ENCODE measurements around the gene SKAP1.

SKAP1 gene

DNA sequence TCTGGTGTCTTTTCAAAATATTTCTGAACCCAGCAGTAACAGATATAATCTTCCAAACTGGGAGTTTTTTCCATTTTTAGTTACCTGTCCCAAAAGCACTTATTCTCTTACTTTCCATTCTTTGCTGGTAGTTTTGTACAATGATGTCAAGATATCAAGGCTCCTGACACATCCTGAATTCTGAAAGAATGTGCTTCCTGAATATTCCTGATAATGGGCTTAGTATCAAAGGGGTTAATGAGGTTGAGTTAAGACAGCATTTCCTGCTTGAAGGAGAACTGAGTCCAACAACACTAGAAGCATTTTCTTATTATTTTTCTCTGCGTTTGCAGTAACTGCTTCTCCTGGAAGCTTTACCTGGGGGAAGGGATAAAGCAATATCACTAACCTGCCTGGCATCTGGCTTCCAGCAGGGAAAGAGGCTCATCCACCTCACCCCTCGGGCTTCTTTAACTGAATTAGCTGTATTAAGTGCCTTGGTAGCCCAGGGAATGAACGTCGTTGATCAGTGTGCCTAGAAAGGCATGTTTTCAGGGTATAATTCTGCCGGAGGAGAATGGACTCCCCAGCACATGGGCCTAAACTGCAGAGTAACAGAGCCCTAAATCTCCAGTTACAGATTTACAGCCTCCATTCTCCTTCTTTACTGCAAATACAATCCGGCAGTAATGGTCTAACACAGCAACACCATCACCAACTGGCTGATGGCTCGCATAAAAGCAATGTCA is 188.1 kb downstream of the SKAP1 start:
- no peak for DNase-seq (ENCODE audit: low read depth)

DNA sequence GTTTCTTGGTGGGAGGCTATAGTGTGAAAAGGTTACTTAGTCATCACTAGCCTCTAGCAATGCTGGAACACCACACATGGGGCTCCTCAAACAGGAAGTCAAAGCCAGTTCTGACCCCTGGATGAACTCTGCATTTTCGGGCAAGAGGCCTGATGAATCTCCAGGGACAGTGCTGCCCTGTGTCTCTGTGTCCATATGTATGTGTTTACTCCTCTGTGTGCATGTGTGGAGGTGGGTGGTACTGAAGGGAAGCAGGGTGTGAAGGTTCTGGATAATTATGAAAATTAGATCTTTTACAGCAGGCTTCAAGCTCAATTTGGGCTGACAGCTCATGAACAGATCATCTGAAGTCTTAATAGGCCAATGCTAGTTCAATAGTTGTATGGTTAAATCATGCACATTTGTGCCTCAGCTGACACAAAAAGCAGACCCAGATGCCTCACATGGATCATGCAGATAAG is 188.9 kb downstream of the SKAP1 start:
- DNase-seq (ENCODE audit: low read depth), result peak; percentile 41

DNA sequence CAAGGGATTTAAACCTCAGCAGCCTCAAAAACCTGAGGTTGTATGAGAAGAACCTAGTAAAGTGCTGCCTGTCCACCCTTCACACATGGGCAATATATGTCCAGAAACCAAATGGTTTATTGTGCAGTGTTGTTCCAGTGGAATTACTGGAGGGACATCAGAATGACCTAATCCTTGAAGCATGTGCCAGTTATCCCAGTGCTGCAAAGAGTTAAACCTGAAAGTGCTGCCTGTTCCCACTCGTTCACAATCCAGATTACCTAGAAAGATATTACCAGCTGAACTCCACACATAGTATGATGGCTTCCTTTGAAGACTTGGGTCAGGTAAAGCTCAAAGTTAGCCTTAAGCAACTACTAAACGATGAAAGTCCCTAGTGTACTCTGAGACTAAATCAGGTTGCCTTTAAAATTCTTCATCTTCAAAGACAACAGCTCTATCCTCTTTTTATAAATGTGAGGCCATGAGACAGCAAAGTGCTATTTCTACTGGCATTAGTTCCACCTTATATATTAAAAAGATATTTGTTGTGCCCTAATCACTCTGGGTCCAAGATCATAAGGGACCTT is 189.4 kb downstream of the SKAP1 start:
- no peak for DNase-seq (ENCODE audit: low read depth)

DNA sequence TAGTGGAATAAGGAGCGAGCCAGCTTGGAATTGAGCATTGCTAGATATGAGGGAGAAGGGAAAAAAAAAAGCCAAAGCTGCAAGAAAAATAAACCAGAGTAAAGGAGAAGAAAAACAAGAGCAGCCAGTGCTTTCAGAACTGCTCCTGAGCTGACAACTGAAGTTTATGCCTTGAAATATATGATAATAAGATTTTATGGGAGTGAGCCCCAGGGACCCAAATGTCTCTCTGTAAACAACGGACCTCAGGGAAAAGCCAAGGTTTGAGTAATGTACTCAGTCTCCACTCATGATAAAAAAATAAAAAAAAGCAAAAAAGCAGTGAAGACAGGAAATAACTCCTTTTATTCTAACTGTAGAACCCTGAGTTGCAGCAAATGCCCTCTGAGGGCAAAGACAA is 189.9 kb downstream of the SKAP1 start:
- no peak for DNase-seq (ENCODE audit: low read depth)

DNA sequence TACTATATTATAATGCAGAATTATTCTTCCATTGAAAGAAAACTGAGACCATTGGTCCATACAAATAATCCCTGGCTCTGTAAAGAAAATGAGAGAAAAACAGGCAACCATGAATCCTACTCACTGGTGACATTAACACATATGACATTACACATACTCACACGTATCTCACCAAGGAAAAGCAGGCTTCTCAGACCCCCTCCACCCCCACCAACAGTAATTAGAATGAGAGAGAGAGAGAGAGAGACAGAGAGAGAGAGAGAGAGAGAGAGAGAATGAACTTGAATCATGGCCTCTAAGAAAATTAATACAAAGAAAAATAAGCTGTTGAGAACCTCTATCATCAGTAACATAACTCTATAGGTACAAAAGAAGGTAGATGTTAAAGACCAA is 190.4 kb downstream of the SKAP1 start:
- no peak for DNase-seq (ENCODE audit: low read depth)

DNA sequence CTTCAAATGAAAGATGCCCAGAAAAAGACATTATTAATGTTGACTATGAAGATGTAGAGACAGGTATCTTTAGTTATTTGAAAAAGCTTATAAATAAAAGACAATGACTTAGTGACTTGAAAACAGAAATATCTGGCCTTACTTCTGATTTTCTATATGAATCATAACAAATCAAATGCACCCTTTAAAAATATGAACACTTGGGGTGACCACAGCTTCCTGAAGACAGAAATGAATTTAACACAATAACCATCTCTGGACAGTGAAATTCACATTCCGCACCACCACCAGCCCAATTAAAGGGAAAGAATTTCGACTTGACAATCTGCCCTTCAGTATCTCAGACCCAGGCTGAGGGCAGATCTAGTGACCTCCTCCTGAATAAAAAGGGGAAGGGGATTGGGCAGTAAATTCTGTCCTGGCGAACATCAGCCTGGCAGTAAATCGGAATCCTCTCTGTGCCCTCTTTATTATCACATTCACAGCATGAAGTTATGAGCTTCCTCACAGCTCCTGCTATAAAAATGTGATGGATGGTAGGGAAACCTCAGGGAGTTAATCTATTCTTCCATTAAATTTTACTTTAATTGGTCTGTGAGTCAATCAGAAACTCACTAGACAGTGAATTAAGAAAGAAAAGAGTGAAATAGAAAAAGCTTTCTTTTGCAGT is 190.9 kb downstream of the SKAP1 start:
- DNase-seq (ENCODE audit: low read depth), result no peak

DNA sequence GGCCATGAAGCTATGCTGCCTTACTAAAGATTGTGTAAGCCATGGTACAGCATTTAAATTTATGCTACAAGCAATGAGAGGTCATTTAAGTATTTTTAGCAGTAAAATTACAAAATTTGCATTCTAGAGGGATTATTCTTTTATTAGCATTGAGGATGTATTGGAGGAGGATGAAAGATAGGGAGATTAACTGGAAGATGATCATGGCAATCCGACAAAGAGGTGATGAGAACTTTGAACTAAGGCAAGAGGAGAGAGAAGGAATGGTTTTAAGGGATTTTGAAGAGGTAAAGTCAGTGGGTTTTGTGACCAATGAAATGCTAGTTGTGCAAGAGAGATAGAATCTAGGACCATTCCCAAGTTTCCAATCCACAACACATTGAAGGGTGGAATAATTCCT is 192.6 kb downstream of the SKAP1 start:
- DNase-seq (ENCODE audit: low read depth), result no peak

DNA sequence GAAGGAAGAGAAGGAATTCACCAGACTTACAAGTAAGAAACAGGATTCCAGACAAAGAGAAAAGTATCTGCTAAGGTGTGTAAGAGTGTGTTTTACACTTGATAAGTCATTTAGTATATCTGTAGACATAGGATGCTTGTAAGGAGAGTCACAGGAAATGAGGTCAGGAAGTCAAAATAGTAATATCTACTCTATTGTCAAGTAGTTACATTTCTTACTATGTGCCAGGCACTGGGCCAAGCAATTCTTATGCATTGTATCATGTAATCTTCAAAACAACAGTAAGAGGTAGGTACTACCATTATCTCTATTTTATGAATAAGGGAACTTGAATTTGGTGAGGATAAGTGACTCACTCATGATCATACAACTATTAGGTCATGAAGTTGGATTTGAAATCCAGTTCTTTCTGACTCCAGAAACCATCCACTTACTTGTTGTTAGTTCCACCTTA is 193.3 kb downstream of the SKAP1 start:
- DNase-seq (ENCODE audit: low read depth), result no peak

DNA sequence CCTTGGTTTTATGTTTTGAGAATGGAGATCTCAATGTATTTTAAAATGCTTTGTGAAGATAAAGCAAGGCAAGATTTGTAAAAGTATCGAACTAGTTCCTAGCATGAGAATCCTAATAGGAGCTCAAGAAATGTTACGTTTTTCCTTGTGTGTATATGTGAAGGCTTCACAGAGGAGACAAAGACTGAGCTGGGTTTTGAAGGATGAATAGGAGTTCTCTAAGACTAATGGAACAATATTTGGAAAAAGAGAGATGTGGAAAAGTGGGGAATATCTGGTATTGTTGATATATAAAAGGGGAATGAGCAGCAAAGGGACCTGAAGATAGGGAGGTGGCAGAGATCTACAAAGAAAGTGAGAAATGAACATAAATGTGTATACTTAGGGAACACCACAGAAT is 195.1 kb downstream of the SKAP1 start:
- no peak for DNase-seq (ENCODE audit: low read depth)

DNA sequence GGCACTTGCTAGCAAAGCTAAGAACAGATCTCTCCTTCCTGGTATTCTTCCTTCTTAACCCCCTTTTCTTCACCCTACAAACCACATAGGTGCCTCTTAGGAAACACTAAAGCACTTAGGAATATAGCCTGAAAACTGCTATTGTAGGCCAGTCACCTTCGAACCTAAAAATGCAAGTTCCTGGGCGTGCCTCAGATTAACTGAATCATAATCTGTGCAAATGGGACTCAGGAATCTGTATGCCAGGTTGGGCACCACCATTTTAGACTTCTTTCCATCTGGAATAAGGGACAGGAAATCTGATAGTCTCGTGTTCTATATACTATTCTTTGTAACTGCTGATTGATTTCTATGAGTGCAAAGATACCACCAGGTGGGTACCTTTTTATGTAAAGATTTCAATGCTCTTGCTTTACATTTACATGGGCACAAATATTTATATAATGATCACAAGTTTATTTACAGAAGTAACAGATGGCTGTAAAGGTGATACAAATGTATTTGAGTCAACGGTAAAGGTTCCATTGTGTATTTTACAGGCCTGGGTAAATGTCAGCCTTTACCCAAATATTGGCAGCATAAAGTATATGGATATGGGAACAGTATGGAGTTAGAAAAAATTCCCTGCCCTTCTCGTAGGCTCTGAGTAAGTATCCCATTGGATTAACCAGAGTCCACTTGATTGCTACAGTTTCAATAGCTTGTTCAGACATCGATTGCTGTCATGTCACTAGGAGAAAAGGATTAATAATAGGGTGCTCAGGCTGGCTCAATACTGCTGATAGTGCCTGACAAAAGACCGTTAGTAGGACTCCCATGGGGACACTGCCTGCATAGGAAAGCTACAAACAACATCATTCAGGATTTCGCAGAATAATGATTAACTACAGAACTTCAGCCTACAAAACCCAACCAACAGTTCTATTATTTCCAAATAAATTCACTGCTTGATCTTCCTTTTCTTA is 197.7 kb downstream of the SKAP1 start:
- DNase-seq (ENCODE audit: low read depth), result no peak

DNA sequence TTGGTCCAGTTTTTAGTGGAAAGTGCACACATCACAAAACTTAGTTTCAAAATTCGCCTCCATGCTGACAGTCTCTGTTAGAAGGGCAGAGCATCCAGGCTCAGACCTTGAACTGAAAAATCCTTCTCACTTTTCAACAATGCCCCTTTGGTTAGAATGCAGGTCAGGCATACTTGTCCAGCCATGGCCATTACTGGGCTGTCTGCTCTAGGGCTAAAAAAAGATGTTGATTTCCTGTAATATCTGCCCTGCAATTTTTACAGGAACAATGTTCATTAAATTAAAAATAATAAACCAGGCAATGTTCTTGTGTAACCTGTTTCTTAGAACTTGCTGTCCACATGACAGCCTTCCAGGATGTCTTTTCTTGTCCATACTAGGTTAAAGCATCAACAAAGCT is 200.1 kb downstream of the SKAP1 start:
- no peak for DNase-seq (ENCODE audit: low read depth)

DNA sequence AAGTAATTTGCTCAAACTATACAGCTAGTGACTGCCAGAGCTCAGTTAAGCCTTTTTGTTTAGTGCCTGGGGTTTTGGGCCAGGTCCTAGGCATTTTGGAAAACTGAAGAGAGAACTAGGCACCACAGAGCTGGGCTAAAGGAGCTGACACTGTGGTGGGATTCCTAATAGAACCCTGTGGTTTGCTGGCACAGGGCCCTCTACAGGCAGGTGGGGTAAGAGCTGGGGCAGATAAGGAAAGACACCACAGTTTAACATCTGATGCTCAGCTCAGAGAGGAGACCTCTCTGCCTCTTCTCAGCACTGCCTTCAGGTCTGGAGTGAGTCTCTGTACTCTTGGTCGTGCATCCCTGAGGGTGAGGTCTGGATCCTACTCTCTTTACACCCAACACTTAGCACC is 201.3 kb downstream of the SKAP1 start:
- DNase-seq (ENCODE audit: low read depth), result no peak

DNA sequence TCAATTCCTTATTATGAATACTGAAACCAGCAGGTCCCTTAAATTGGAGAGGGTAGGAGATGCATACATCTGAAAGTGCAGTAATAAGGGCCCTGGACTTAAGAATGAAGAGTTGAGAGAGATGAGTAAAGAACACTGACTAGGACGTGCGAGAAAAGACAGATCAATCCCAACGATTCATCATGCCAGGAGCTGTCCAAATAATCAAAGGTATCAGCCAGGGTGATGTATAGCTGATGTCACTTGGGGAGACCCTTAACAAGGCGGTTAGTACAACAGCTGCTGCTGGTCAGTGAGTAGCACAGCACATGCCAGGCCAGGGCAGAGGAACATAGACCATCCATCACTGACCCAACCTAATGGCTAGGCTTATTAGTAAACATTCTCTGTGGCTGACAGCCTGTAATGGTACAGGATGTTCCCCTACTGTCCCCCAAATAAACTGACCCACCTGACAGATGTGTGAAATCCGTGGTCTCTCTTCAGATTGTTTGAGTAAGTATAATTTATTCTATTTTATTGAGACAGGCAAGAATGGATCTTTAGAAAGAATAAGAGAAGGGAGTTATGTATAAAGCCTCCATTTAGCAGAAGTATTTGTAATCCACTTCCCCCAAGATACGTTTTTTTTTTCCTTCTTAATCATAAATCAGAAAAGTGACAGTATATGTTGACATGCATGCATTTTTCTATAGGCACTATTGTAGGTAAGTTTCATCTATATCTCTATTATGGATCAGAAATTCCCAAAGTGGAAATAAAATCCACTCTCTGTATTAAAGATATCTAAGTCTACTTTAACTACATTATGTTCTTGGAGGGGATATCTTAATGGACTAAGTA is 204.1 kb downstream of the SKAP1 start:
- no peak for DNase-seq (ENCODE audit: low read depth)

DNA sequence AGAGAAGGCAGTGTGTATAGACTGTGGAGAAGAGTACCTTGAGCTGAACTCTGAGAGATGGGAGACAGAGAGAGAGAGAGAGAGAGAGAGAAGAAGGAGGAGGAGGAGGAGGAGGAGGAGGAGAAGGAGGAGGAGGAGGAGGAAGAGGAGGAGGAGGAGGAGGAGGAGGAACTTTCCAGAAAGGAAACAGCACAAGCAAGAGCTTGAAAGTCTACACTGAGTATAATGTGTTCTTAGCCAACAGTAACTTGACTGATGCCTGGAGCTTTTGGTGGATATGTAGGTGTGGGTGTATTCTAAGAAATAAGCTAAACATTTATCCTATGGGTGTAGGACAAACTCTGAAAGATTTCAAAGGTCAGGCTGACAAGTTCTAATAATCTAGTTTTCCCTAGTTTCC is 206.1 kb downstream of the SKAP1 start:
- DNase-seq (ENCODE audit: low read depth), result no peak

DNA sequence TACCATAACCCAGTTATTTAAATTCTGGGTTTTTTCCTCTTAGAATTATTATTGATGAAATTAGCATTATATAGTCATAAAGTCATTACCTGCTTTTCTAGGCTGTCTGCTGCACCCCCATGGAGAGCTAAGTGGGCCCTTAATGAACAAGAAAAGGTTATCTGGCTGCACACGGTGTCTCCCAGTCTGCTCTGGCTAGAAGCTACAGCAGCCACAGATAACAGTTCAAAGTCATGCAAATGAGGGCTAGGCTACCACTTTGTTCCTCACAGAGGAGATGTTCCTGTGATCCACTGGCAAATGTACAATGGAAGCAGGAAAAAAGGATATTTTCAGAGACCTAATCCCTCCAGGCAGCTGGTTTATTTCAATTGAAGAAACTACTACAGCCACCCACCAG is 210.4 kb downstream of the SKAP1 start:
- DNase-seq (ENCODE audit: low read depth), result no peak

DNA sequence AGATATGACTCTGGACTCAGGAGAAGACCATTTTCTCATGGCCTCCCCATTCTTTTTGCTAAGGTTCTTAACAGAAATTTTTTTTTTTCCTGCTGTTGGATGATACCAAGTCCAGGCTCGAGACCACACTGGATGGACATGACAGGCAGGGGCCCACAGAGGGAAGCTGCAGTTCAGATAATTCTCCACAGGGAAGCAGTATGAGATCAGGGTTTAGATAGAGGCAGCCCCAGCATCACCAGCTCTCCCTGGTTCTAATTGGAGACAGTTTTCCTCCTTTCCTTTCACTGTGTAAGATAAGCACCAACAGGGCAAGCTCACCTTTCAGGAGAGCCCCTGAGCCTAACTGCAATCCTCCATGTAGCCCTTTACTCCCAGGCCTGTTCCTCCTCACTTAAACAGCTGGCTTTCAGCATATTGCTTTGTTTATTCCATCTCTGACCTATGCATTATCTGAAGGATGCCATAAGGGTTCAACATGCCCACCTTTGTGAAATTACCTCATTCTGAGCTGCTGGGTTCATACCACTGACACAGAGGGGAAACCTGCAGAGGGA is 214.4 kb downstream of the SKAP1 start:
- peak; percentile 16 for DNase-seq (ENCODE audit: low read depth)

DNA sequence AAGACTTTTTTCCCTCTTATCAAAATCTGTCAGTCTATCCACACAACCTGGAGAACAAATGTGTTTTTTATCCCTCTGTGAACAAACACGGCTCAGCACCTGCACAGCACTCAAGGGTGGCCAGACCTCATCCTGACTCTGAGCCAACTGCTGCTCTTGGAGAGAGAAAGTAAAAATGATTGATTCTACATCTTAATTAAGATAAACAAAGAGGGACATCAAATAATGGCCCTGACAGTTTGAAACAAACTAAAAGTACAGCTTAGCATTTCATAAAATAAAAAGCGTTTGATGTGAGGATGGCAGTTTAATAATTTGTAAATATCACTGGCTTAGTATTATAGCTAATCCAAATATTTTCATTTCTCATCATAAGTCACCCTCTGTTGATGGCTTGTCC is 216.2 kb downstream of the SKAP1 start:
- DNase-seq (ENCODE audit: low read depth), result no peak

DNA sequence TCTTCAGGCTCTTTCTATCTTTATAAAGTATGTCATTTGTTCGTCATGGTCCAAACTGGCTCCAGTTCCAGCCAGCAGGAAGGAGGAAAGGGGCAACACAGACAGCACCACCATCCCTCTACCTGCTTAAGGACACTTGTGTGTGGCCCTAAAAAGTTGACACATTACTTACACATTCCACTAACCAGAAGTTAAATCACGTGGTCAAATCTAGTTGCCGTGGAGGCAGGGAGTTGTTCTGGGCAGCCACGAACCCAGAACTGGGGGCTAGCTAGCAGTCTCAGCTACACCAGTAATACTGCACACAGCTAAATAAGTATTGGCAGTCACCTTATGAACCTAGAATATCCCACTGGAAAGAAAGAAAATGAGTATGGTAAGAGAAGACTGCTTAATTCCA is 218.2 kb downstream of the SKAP1 start:
- DNase-seq (ENCODE audit: low read depth), result no peak

DNA sequence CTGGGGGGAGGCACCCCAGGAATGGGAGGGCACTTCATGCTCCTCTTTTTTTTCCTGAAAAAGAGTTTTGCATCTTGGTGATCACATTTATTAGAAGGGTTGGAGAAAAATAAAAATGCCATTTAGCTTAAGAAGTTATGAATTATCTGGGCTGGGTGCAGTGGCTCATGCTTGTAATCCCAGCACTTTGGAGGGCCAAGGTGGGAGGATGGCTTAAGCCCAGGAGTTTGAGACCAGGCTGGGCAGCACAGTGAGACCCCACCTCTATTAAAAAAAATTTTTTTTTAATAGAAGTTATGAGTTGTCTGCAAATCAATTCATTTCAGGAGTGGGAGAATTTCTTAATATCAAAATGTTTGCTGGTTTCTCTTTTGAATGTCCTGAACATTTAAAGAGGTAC is 219.0 kb downstream of the SKAP1 start:
- no peak for DNase-seq (ENCODE audit: low read depth)

DNA sequence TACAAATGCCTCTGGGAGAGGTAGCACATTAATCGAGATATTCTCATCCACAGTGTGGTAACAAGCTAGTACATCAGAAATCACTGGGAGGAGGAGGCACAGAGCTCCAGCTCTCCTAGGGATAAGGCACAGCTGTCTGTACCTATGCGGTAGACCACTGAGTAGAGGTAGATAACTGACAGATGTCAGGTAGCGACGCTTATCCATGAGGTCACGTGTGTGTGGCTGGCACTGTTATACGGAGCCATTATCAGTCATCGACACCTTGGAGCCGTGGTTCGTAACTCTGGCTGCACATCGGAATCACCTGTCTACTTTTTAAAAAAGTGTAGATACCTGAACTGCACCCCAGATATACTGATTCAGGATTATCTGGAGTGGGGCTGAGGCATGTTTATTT is 220.0 kb downstream of the SKAP1 start:
- DNase-seq (ENCODE audit: low read depth), result no peak

Measured in fibroblast of the conjunctiva (primary cell).